ENCODE results near the gene FBLN7. TPM values are rescaled to one million over a fixed set of nuclear protein-coding genes. Genes with fewer than 3 reads are reported as not detected.
A peak's percentile ranks its signal among the peaks of the same experiment; 100 is the strongest.

The FBLN7 gene
- total RNA-seq, 2 donors from 2014 or later: 1.3 to 3.9 TPM

DNA sequence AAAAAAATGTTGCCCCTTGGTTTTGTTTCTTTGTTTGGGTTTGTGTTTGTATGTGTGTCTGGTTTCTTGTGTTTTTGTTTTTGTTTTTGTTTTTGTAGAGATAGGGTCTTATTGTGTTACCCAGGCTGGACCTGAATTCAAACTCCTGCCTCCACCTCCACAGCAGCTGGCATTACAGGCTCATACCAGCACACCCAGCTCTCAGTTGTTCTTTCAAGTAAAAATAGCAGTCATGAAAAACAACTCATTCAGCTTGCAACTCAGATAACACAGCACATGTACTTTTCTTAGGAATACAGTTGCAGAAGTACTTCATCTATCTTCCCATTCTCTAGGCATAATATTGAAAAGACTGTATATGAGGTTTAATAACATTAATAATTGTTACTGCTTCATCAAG lies 79.7 kb downstream of the FBLN7 start:
- Histone ChIP-seq H3K4me3 (no peak overlapping the region), H3K27me3 (no peaks in the 10 kb centered on the region), H3K4me1 (no peaks in the 10 kb centered on the region), H3K9me3 (no peaks in the 10 kb centered on the region), H3K36me3 (replicated peaks in 1 of 2; ENCODE audit: insufficient read depth in 1 of 2, low read depth in 2 of 2) (no peaks in the 10 kb centered on the region), H3K27ac (no peak overlapping the region)
- no peak for DNase-seq
- intact Hi-C loops (cut with DNase I): no loop called here
- no peak for ATAC-seq
- TF ChIP-seq POLR2A (IDR thresholded peaks at IDR 0.05) (no peak), CTCF (IDR thresholded peaks at IDR 0.05) (no peak)

DNA sequence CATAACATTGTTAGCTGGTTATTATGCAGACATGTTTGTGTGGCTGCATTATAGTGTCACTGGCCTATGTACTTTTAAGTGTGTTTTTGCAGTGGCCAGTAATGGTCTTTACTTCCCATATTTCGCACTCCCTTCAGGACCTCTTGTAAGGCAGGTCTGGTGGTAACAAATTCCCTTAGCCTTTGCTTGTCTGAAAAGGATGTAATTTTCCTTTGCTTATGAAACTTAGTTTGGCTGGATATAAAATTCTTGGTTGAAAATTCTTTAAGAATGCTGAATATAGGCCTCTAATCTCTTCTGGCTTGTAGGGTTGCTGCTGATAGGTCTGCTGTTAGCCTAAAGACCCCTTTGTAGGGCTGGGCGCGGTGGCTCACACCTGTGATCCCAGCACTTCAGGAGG lies 82.0 kb downstream of the FBLN7 start:
- intact Hi-C loops (cut with DNase I): no loop called here
- ATAC-seq (no peak), DNase-seq (no peak)
- H3K36me3 ChIP-seq (replicated peaks in 1 of 2; ENCODE audit: insufficient read depth in 1 of 2, low read depth in 2 of 2): no peaks in the 10 kb centered on the region
- no peaks in the 10 kb centered on the region for H3K27me3 ChIP-seq
- no peak overlapping the region for H3K27ac ChIP-seq
- no peaks in the 10 kb centered on the region for H3K4me1 ChIP-seq
- WGBS, 2 donors: 95 to 100% methylated on average over 3 of the region's 3 CpGs
- no peaks in the 10 kb centered on the region for H3K9me3 ChIP-seq
- TF ChIP-seq CTCF (IDR thresholded peaks at IDR 0.05) (no peak), POLR2A (IDR thresholded peaks at IDR 0.05) (no peak)
- H3K4me3 ChIP-seq: no peak overlapping the region

DNA sequence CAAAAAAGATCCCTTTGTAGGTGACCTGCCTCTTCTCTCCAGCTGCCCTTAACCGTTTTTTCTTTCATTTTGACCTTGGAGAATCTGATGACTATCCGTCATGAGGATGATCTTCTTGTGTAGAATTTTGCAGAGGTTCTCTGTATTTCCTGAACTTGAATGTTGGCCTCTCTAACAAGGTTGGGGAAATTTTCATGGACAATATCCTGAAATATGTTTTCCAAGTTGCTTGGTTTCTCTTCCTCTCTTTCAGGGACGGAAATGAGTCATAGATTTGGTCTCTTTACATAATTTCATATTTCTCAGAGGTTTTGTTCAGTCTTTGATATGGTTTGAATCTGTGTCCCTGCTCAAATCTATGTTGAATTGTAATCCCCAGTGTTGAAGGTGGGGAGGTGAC lies 82.6 kb downstream of the FBLN7 start:
- Histone ChIP-seq H3K4me1 (no peaks in the 10 kb centered on the region), H3K36me3 (replicated peaks in 1 of 2; ENCODE audit: insufficient read depth in 1 of 2, low read depth in 2 of 2) (no peaks in the 10 kb centered on the region), H3K27me3 (no peaks in the 10 kb centered on the region), H3K27ac (no peak overlapping the region), H3K9me3 (no peaks in the 10 kb centered on the region), H3K4me3 (no peak overlapping the region)
- TF ChIP-seq CTCF (IDR thresholded peaks at IDR 0.05): no peak
- no peak for TF ChIP-seq POLR2A (IDR thresholded peaks at IDR 0.05)
- intact Hi-C loops (cut with DNase I): no loop called here
- 90 to 95% methylated on average over 3 of the region's 3 CpGs for WGBS, 2 donors
- no peak for DNase-seq
- ATAC-seq: no peak

GRCh38 chr2:112229348-112229747 lies 91.2 kb downstream of the FBLN7 start:
- Histone ChIP-seq H3K27me3 (no peaks in the 10 kb centered on the region), H3K9me3 (no peaks in the 10 kb centered on the region), H3K4me3 (no peak overlapping the region), H3K4me1 (peaks cover 13% of the 10 kb centered on the region), H3K36me3 (replicated peaks in 1 of 2; ENCODE audit: insufficient read depth in 1 of 2, low read depth in 2 of 2) (no peaks in the 10 kb centered on the region), H3K27ac (peak overlapping the region in 1 of 4 donors; percentile 41)
- intact Hi-C loops (cut with DNase I): no loop called here
- TF ChIP-seq POLR2A (IDR thresholded peaks at IDR 0.05) (no peak), CTCF (IDR thresholded peaks at IDR 0.05) (no peak)
- peak; percentile 99 for ATAC-seq
- DNase-seq: peak; percentile 79 to 91 (median 87)

- DNase-seq (no peak), ATAC-seq (no peak)
- Histone ChIP-seq H3K27me3 (no peaks in the 10 kb centered on the region), H3K4me1 (peaks cover 13% of the 10 kb centered on the region), H3K36me3 (replicated peaks in 1 of 2; ENCODE audit: insufficient read depth in 1 of 2, low read depth in 2 of 2) (no peaks in the 10 kb centered on the region), H3K4me3 (no peak overlapping the region), H3K27ac (no peak overlapping the region), H3K9me3 (no peaks in the 10 kb centered on the region)
- WGBS, 2 donors: 91 to 93% methylated on average over 3 of the region's 3 CpGs
- intact Hi-C loops (cut with DNase I): no loop called here
- no peak for TF ChIP-seq POLR2A (IDR thresholded peaks at IDR 0.05)
- TF ChIP-seq CTCF (IDR thresholded peaks at IDR 0.05): no peak
Observed at GRCh38 chr2:112230371-112230770, 92.2 kb downstream of the FBLN7 start.

Other genes starting within 250 kb of the FBLN7 start
- 1 to 10 TPM; 7.9 to 9.6 TPM for gene MERTK, start 239.8 kb upstream of the FBLN7 start, total RNA-seq
- 10 to 100 TPM; 14.8 to 15.3 TPM for gene TMEM87B, start 83.1 kb upstream of the FBLN7 start, total RNA-seq
- gene ZC3H8, start 116.7 kb downstream of the FBLN7 start, total RNA-seq: 10 to 100 TPM; 14.3 to 45.8 TPM
- gene ZC3H6, start 137.2 kb downstream of the FBLN7 start, total RNA-seq: 1 to 10 TPM; 4.0 to 7.0 TPM

Data from body of pancreas (tissue), 4 donors.